ENCODE measurements around the gene EVI5L. TPM values are rescaled to one million over a fixed set of nuclear protein-coding genes. Genes with fewer than 3 reads are reported as not detected.

The EVI5L gene
- total RNA-seq, result 17.2 TPM

DNA sequence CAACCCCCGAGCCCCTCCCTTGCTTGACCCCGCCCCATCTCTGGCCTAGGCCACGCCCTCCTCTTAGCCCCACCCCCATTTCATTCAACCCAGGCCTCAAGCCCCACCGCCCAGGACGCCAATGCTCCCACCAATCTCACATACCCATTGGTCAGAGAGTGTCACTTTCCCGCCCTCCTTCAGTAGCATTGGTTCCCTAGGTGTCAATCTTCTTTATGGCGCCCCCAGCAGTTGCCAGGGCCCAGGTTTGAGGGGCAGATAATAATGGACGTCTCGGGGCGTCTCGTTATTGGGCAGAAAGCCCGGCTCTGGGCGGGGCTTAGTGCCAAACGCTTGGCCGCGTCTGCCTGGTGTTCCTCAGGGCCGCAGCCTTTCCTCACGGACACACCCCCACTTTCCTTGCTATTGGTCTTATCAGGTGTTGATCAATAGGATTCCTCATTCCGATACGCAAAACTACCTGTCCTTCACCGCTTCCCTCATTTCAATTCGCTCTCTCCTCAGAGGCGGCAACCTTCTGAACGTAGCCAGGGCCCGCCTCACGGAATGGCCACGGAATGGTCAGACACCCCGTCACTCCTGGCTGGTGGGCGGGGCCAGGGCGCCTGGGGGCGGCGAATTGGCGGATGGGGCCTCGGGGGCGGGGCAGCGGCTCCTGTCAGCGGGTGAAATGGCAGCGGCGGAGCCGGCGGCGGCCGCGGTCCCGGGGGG lies at the start of gene EVI5L:
Gene EVI5L (plus strand): TSS at position 658 of the 711 bp plus-strand sequence. CDS start 16,325 bp downstream, outside the sequence.
- peak; percentile 82 to 90 for TF ChIP-seq POLR2AphosphoS5 (IDR thresholded peaks at IDR 0.05; ENCODE audit: insufficient read depth in 1 of 2, low read depth in 1 of 2)
- TF ChIP-seq, protein P1, sequence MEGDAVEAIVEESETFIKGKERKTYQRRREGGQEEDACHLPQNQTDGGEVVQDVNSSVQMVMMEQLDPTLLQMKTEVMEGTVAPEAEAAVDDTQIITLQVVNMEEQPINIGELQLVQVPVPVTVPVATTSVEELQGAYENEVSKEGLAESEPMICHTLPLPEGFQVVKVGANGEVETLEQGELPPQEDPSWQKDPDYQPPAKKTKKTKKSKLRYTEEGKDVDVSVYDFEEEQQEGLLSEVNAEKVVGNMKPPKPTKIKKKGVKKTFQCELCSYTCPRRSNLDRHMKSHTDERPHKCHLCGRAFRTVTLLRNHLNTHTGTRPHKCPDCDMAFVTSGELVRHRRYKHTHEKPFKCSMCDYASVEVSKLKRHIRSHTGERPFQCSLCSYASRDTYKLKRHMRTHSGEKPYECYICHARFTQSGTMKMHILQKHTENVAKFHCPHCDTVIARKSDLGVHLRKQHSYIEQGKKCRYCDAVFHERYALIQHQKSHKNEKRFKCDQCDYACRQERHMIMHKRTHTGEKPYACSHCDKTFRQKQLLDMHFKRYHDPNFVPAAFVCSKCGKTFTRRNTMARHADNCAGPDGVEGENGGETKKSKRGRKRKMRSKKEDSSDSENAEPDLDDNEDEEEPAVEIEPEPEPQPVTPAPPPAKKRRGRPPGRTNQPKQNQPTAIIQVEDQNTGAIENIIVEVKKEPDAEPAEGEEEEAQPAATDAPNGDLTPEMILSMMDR (IDR thresholded peaks at IDR 0.05), result no peak
- Histone ChIP-seq H3K27ac (peak within 1 kb of the TSS; percentile 44), H3K4me3 (peak within 1 kb of the TSS; percentile 84 to 90), H3K27me3 (no peaks in the 10 kb centered on the region), H3K36me3 (no peaks in the 10 kb centered on the region), H3K9me3 (no peaks in the 10 kb centered on the region), H3K4me1 (peaks cover 40% of the 10 kb centered on the region)
- peak in 1 of 2 donors; percentile 100 for DNase-seq (ENCODE audit: extremely low spot score in 2 of 2)
- intact Hi-C loops (cut with DNase I), result no loop called here

DNA sequence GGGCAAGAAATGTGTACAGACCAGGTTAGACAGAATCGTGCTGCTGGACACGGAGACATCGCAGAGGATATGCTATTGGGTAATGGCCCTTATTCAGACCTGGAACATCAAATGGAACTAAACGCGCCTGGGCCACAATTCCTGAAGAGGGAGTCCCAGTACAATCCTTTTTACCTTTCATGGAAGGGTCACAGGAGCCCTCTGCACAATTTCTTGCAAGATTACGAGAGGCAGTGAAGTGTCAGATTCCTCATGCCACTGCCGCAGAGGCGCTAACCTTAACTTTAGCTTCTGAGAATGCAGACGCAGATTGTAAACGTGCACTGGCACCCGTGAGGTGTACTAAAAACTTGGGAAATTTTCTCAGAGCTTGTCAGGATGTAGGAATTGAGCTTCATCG lies 48.9 kb upstream of the EVI5L start:
- no peaks in the 10 kb centered on the region for H3K36me3 ChIP-seq
- no peak for DNase-seq (ENCODE audit: extremely low spot score in 2 of 2)
- H3K4me1 ChIP-seq, result no peaks in the 10 kb centered on the region
- H3K4me3 ChIP-seq, result no peak overlapping the region
- intact Hi-C loops (cut with DNase I), result no loop called here
- TF ChIP-seq, protein P1 (IDR thresholded peaks at IDR 0.05), result no peak
- no peak for TF ChIP-seq POLR2AphosphoS5 (IDR thresholded peaks at IDR 0.05; ENCODE audit: insufficient read depth in 1 of 2, low read depth in 1 of 2)
- TF ChIP-seq POLR2A (IDR thresholded peaks at IDR 0.05), result no peak
- H3K9me3 ChIP-seq, result no peaks in the 10 kb centered on the region
- no peaks in the 10 kb centered on the region for H3K27me3 ChIP-seq
- H3K27ac ChIP-seq, result no peak overlapping the region

GRCh38 chr19:7783991-7784423 lies 46.0 kb upstream of the EVI5L start:
- no peak for DNase-seq (ENCODE audit: extremely low spot score in 2 of 2)
- Histone ChIP-seq H3K36me3 (no peaks in the 10 kb centered on the region), H3K4me1 (peaks cover 5% of the 10 kb centered on the region), H3K4me3 (no peak overlapping the region), H3K9me3 (no peaks in the 10 kb centered on the region), H3K27ac (no peak overlapping the region), H3K27me3 (no peaks in the 10 kb centered on the region)
- intact Hi-C loops (cut with DNase I), result no loop called here
- TF ChIP-seq POLR2AphosphoS5 (IDR thresholded peaks at IDR 0.05; ENCODE audit: insufficient read depth in 1 of 2, low read depth in 1 of 2) (peak in 1 of 2 donors; percentile 87), POLR2A (IDR thresholded peaks at IDR 0.05) (no peak)

DNA sequence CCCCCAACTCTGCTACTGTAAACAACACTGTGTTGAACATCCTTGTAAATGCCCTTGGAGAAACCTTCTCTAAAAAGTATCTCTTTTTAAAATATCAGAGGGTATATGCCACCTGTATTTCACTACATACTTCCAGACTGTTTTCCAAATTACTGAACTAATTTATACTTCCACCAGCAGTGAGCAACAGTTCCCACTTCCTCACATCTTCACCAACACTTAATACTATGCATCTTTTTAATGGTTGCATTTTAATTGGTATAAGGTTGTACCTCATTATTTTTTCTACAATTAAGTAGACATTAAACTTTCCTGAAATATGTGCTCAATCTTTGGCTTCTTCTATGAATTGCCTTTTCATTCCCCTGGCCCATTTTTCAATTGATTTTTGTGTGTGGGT lies 45.2 kb upstream of the EVI5L start:
- Histone ChIP-seq H3K4me1 (peaks cover 9% of the 10 kb centered on the region), H3K4me3 (no peak overlapping the region), H3K27ac (no peak overlapping the region), H3K36me3 (no peaks in the 10 kb centered on the region), H3K9me3 (no peaks in the 10 kb centered on the region), H3K27me3 (no peaks in the 10 kb centered on the region)
- intact Hi-C loops (cut with DNase I), result no loop called here
- TF ChIP-seq POLR2AphosphoS5 (IDR thresholded peaks at IDR 0.05; ENCODE audit: insufficient read depth in 1 of 2, low read depth in 1 of 2), result no peak
- TF ChIP-seq, protein P1 (IDR thresholded peaks at IDR 0.05), result no peak
- TF ChIP-seq POLR2A (IDR thresholded peaks at IDR 0.05), result no peak
- DNase-seq (ENCODE audit: extremely low spot score in 2 of 2), result no peak

- DNase-seq (ENCODE audit: extremely low spot score in 2 of 2), result no peak
- TF ChIP-seq POLR2AphosphoS5 (IDR thresholded peaks at IDR 0.05; ENCODE audit: insufficient read depth in 1 of 2, low read depth in 1 of 2) (no peak), POLR2A (IDR thresholded peaks at IDR 0.05) (no peak)
- TF ChIP-seq, protein P1 (IDR thresholded peaks at IDR 0.05), result no peak
- H3K27me3 ChIP-seq, result no peaks in the 10 kb centered on the region
- intact Hi-C loops (cut with DNase I), result no loop called here
- no peak overlapping the region for H3K4me3 ChIP-seq
- H3K4me1 ChIP-seq, result peaks cover 9% of the 10 kb centered on the region
- no peak overlapping the region for H3K27ac ChIP-seq
- H3K36me3 ChIP-seq, result no peaks in the 10 kb centered on the region
- no peaks in the 10 kb centered on the region for H3K9me3 ChIP-seq
Measured at GRCh38 chr19:7787141-7787540, 42.9 kb upstream of the EVI5L start.
